Measurements from ENCODE around the gene TFB2M. TPM values are rescaled to one million over a fixed set of nuclear protein-coding genes. Genes with fewer than 3 reads are reported as not detected.

TFB2M gene
- total RNA-seq, 2 experiments from 2014 or later: 15.0 to 17.5 TPM

DNA sequence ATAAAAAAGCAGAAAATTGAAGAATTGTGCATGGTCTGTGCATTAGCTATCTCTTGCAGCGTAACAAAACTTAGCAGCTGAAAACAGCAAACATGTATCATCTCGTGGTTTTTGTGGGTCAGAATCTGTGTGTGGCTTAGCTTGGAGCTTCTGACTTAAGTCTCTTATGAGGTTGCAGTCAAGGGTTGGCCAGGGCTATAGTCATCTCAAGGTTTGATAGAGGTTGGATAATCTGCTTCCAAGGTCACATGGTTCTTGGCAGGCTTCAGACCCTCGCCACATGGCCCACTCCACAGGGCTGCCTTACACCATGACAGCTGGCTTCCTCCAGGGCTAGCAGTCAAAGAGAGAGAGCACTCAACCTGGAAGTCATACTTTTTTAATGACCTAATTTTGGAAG is 36.1 kb upstream of the TFB2M start:
- TF ChIP-seq EZH2phosphoT487 (IDR thresholded peaks at IDR 0.05; ENCODE audit: borderline replicate concordance, low read depth, low read length) (no peak), CTCF (conservative IDR thresholded peaks at IDR 0.05; ENCODE audit: low read length) (no peak)
- intact Hi-C loops (cut with micrococcal nuclease; ENCODE audit: unreplicated experiment): no loop called here
- H3K9me3 ChIP-seq (ENCODE audit: low read length): no peaks in the 10 kb centered on the region; the same call in 1 of the 2 replicates
- no peak overlapping the region for H3K4me3 ChIP-seq (ENCODE audit: low read depth, low read length, poor library complexity, severe bottlenecking)
- H3K4me2 ChIP-seq (ENCODE audit: low read length): no peak overlapping the region
- ChIA-PET CTCF (ENCODE audit: unreplicated experiment) (interaction anchor here (1.2 kb wide), 1 partner anchor 38 kb away, joined by 3 read pairs; no protein-coding TSS in a partner anchor), POLR2A (interaction anchor here (0.7 to 0.9 kb wide), 2 partner anchors 11 to 19 kb away, joined by 3 read pairs; no protein-coding TSS in a partner anchor)
- peaks cover 19% of the 10 kb centered on the region; the same call in 1 of the 2 replicates for H3K79me2 ChIP-seq (ENCODE audit: insufficient read depth, low read depth, low read length)
- H3K9me2 ChIP-seq (ENCODE audit: insufficient read depth, low read length): no peaks in the 10 kb centered on the region
- peaks cover 20% of the 10 kb centered on the region for H3K36me3 ChIP-seq (ENCODE audit: insufficient read depth, low read length)
- DNase-seq (ENCODE audit: low spot score): no peak
- no peaks in the 10 kb centered on the region for H4K20me1 ChIP-seq (ENCODE audit: insufficient read depth, low read length)
- H2AFZ ChIP-seq (ENCODE audit: low read length): no peak overlapping the region
- no TSS peak for BruUV-seq (replicated peaks)
- no peak overlapping the region for H3K27ac ChIP-seq (ENCODE audit: low read depth, low read length, poor library complexity, severe bottlenecking)
- no peaks in the 10 kb centered on the region for H3K4me1 ChIP-seq (ENCODE audit: insufficient read depth, low read length, poor library complexity, severe bottlenecking)

GRCh38 chr1:246600579-246600978 is 34.5 kb upstream of the TFB2M start:
- Histone ChIP-seq H3K4me3 (ENCODE audit: low read depth, low read length, poor library complexity, severe bottlenecking) (no peak overlapping the region), H3K9me2 (ENCODE audit: insufficient read depth, low read length) (no peaks in the 10 kb centered on the region), H3K4me2 (ENCODE audit: low read length) (no peak overlapping the region), H3K27ac (ENCODE audit: low read depth, low read length, poor library complexity, severe bottlenecking) (no peak overlapping the region), H2AFZ (ENCODE audit: low read length) (no peak overlapping the region), H3K79me2 (ENCODE audit: insufficient read depth, low read depth, low read length) (peaks cover 23% of the 10 kb centered on the region; the same call in 1 of the 2 replicates), H3K36me3 (ENCODE audit: insufficient read depth, low read length) (peaks cover 36% of the 10 kb centered on the region), H3K9me3 (ENCODE audit: low read length) (no peaks in the 10 kb centered on the region; the same call in 1 of the 2 replicates), H4K20me1 (ENCODE audit: insufficient read depth, low read length) (no peaks in the 10 kb centered on the region), H3K4me1 (ENCODE audit: insufficient read depth, low read length, poor library complexity, severe bottlenecking) (no peaks in the 10 kb centered on the region)
- BruUV-seq (replicated peaks): no TSS peak
- no peak for DNase-seq (ENCODE audit: low spot score)
- intact Hi-C loops (cut with micrococcal nuclease; ENCODE audit: unreplicated experiment): no loop called here
- ChIA-PET POLR2A (no interaction called here), CTCF (ENCODE audit: unreplicated experiment) (no interaction called here)
- no peak for TF ChIP-seq CTCF (conservative IDR thresholded peaks at IDR 0.05; ENCODE audit: low read length)
- TF ChIP-seq EZH2phosphoT487 (IDR thresholded peaks at IDR 0.05; ENCODE audit: borderline replicate concordance, low read depth, low read length): no peak

GRCh38 chr1:246599315-246599714 is 33.3 kb upstream of the TFB2M start:
- intact Hi-C loops (cut with micrococcal nuclease; ENCODE audit: unreplicated experiment): no loop called here
- Histone ChIP-seq H3K79me2 (ENCODE audit: insufficient read depth, low read depth, low read length) (peaks cover 16% of the 10 kb centered on the region; the same call in 1 of the 2 replicates), H3K4me2 (ENCODE audit: low read length) (no peak overlapping the region), H3K4me1 (ENCODE audit: insufficient read depth, low read length, poor library complexity, severe bottlenecking) (no peaks in the 10 kb centered on the region), H3K9me2 (ENCODE audit: insufficient read depth, low read length) (no peaks in the 10 kb centered on the region), H2AFZ (ENCODE audit: low read length) (no peak overlapping the region), H3K36me3 (ENCODE audit: insufficient read depth, low read length) (peaks cover 48% of the 10 kb centered on the region), H3K4me3 (ENCODE audit: low read depth, low read length, poor library complexity, severe bottlenecking) (no peak overlapping the region), H3K9me3 (ENCODE audit: low read length) (no peaks in the 10 kb centered on the region; the same call in 1 of the 2 replicates), H3K27ac (ENCODE audit: low read depth, low read length, poor library complexity, severe bottlenecking) (no peak overlapping the region), H4K20me1 (ENCODE audit: insufficient read depth, low read length) (no peaks in the 10 kb centered on the region)
- DNase-seq (ENCODE audit: low spot score): no peak
- ChIA-PET CTCF (ENCODE audit: unreplicated experiment) (no interaction called here), POLR2A (no interaction called here)
- no peak for TF ChIP-seq EZH2phosphoT487 (IDR thresholded peaks at IDR 0.05; ENCODE audit: borderline replicate concordance, low read depth, low read length)
- TF ChIP-seq CTCF (conservative IDR thresholded peaks at IDR 0.05; ENCODE audit: low read length): no peak
- TSS peak; percentile 7 for BruUV-seq (replicated peaks)

Data from OCI-LY7 (cell line).